ENCODE results near the gene IFI35. TPM values are rescaled to one million over a fixed set of nuclear protein-coding genes. Genes with fewer than 3 reads are reported as not detected.

The IFI35 gene
- total RNA-seq, 3 donors from 2014 or later: 39.2 to 58.2 (median 39.3) TPM

- Histone ChIP-seq H3K9me3 (no peaks in the 10 kb centered on the region), H3K4me3 (no peak overlapping the region), H3K4me1 (ENCODE audit: low read depth) (peaks cover 24% of the 10 kb centered on the region), H3K36me3 (ENCODE audit: low read depth) (no peaks in the 10 kb centered on the region)
- no peak for ATAC-seq
- intact Hi-C loops (cut with DNase I, micrococcal nuclease): no loop called here
- TF ChIP-seq CTCF (IDR thresholded peaks at IDR 0.05): no peak
- no peak for DNase-seq
Measured at GRCh38 chr17:43020030-43020621, 13.5 kb downstream of the IFI35 start.

- peak; percentile 64 to 78 (median 73) for DNase-seq
- peak; percentile 18 for ATAC-seq
- Histone ChIP-seq H3K9me3 (no peaks in the 10 kb centered on the region), H3K4me1 (ENCODE audit: low read depth) (peaks cover 24% of the 10 kb centered on the region), H3K36me3 (ENCODE audit: low read depth) (no peaks in the 10 kb centered on the region), H3K4me3 (peak overlapping the region; percentile 75)
- intact Hi-C loops (cut with DNase I, micrococcal nuclease): no loop called here
- no peak for TF ChIP-seq CTCF (IDR thresholded peaks at IDR 0.05)
Measured at GRCh38 chr17:43020789-43021740, 14.5 kb downstream of the IFI35 start.

- H3K4me1 ChIP-seq (ENCODE audit: low read depth): peaks cover 24% of the 10 kb centered on the region
- peak within 1 kb of the TSS; percentile 75 for H3K4me3 ChIP-seq
- DNase-seq (peak; percentile 86 to 89 (median 88)), ATAC-seq (peak; percentile 86)
- no peak for TF ChIP-seq CTCF (IDR thresholded peaks at IDR 0.05)
- H3K9me3 ChIP-seq: no peaks in the 10 kb centered on the region
- H3K36me3 ChIP-seq (ENCODE audit: low read depth): no peaks in the 10 kb centered on the region
- intact Hi-C loops (cut with DNase I, micrococcal nuclease): no loop called here
Measured at GRCh38 chr17:43021741-43022512, 15.3 kb downstream of the IFI35 start, which contains the start of gene VAT1. Gene VAT1, minus strand, starts transcription at chr17:43022385. Its CDS starts 63 bp downstream, at chr17:43022322.

GRCh38 chr17:43024407-43025289 is 18.1 kb downstream of the IFI35 start, which contains the start of gene RND2:
Gene RND2, plus strand, starts transcription at chr17:43025231. Its CDS starts 117 bp downstream, at chr17:43025348.
- Histone ChIP-seq H3K9me3 (no peaks in the 10 kb centered on the region), H3K4me1 (ENCODE audit: low read depth) (peaks cover 18% of the 10 kb centered on the region), H3K36me3 (ENCODE audit: low read depth) (no peaks in the 10 kb centered on the region), H3K4me3 (no peak within 1 kb of the TSS)
- ATAC-seq (peak; percentile 69), DNase-seq (peak; percentile 81 to 84 (median 83))
- TF ChIP-seq CTCF (IDR thresholded peaks at IDR 0.05): peak; percentile 32
- intact Hi-C loops (cut with DNase I, micrococcal nuclease): no loop called here

Measured in mucosa of descending colon (tissue), 3 donors.